Measurements from ENCODE around the gene APOC3.

Gene APOC3

DNA sequence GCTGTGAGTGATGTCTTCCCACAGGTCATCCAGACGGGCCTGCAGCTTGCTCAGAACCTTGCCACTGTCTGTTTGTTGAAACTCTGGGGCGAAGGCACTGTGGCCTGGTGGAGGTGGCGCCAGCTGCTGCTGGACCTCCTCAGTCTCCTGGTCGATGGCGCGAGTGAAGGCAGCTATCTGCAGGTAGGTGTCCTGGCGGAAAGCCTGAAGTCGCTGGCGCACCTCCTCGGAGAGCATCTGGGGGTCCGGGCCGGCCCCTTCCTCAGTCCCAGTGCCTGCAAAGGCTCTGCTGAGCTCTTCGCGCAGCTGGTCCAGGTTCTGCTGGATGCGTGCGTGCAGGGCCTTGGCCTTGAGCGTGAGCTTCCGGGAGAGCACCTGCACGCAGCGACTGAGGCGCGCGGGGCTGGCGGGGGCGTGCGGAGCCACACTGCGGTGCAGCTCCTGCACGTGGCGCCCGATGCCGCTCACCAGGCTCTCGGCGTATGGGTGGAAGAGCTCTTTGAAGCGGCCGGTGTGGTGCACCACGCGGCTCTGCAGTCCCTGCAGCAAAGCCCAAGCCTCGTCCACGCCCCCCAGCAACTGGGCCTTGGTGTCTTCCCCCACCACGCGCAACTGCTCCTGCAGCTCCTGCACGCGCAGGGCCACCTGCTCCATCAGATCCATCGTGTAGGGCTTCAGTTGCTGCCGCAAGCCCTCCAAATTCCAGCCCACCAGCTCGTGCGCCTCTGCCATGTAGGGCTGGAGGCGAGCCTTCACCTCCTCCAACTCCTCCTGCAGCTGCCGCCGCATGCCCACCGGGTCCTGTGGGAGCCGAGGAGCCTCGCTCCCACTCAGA, 39.3 kb upstream of the APOC3 start:
- H3K4me2 ChIP-seq = no peak overlapping the region
- H3K36me3 ChIP-seq = peaks cover 12 to 18% (median 15%) of the 10 kb centered on the region in 11 experiments
- TF ChIP-seq Cebpa-rat (IDR thresholded peaks at IDR 0.05) = no peak
- H3K9me3 ChIP-seq (replicated peaks in 1 of 11) = peaks cover 0 to 4% (median 0%) of the 10 kb centered on the region in 11 experiments; a peak in 1 of 22 replicates
- no peaks in the 10 kb centered on the region for H3K27me3 ChIP-seq
- no peak overlapping the region for H3K27ac ChIP-seq
- H3K4me1 ChIP-seq = peaks cover 19 to 42% (median 25%) of the 10 kb centered on the region in 10 experiments
- H3K9ac ChIP-seq = no peak overlapping the region
- no peak overlapping the region for H3K4me3 ChIP-seq
- H4K20me1 ChIP-seq = peaks cover 0 to 21% (median 2%) of the 10 kb centered on the region in 11 experiments; a peak in 5 of 22 replicates

DNA sequence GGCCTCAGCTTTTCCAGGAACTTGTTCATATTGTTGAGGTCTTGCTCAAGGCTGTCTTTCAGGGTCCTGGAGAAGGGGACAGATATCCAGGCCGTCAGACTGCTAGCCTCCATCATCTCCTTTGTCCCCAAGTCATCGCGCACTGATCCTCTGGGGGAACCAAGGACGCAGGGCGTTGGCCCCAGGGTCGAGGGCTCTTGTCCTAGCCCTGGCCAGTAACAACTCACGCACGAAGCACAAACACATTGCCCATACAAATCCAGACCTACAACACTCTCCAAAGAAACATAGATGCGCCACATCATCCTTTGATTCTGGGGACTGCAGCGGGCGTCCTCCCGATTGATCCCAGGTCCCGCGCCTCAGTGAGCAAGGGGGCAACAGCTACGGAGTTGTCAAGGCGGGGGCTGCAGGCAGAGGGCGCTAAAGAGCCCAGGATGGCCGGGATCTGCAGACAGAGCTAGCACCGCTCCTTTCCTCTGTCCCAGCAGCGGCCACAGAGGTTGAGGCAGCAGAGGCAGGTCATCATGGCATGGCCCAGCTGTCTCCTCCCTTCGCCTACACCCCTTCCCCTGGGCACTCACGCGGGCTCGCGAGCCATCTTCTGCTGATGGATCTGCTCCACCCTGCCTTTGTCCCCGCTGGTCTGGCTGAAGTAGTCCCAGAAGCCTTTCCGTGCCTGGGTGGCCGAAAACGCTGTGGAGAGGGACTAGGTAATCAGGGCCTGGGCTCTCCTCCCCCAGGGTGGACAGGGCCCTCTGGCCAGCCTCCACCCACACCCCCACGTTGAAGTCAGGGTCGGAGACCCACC, 38.5 kb upstream of the APOC3 start:
- Histone ChIP-seq H3K4me2 (peak overlapping the region in 4 of 11 experiments; percentile 4 to 16 (median 10); a peak in 2 of 22 replicates), H3K9ac (no peak overlapping the region), H3K27me3 (no peaks in the 10 kb centered on the region), H3K36me3 (peaks cover 4 to 10% (median 7%) of the 10 kb centered on the region in 11 experiments; a peak in 21 of 22 replicates), H3K27ac (no peak overlapping the region), H3K9me3 (replicated peaks in 1 of 11) (peaks cover 0 to 12% (median 0%) of the 10 kb centered on the region in 11 experiments; a peak in 1 of 22 replicates), H3K4me1 (peaks cover 16 to 35% (median 22%) of the 10 kb centered on the region in 10 experiments), H3K4me3 (no peak overlapping the region), H4K20me1 (peaks cover 0 to 13% (median 0%) of the 10 kb centered on the region in 11 experiments; a peak in 4 of 22 replicates)
- no peak for TF ChIP-seq Cebpa-rat (IDR thresholded peaks at IDR 0.05)

DNA sequence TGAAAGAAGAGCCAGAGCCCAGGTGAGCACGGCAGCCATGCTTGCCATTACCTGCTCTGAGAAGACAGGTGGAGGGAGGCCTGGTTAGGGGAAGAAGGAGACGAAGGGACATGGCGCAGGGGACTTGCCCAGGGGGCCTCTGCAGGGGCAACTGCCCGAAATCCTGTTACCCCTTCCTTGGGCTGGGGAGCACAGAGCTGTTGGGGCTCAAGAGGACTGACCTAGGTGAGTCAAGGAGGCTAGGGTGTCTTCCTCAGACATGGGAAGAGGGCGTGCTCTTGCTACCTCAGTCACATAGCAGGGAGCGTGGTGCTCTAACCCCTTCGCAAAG, 37.9 kb upstream of the APOC3 start, which contains the start of gene APOA5:
TSS of gene APOA5 (minus strand) at position 67 of the 331 bp plus-strand sequence. CDS start at position 48, 19 bp downstream.
- H3K27ac ChIP-seq = no peak within 1 kb of the TSS

DNA sequence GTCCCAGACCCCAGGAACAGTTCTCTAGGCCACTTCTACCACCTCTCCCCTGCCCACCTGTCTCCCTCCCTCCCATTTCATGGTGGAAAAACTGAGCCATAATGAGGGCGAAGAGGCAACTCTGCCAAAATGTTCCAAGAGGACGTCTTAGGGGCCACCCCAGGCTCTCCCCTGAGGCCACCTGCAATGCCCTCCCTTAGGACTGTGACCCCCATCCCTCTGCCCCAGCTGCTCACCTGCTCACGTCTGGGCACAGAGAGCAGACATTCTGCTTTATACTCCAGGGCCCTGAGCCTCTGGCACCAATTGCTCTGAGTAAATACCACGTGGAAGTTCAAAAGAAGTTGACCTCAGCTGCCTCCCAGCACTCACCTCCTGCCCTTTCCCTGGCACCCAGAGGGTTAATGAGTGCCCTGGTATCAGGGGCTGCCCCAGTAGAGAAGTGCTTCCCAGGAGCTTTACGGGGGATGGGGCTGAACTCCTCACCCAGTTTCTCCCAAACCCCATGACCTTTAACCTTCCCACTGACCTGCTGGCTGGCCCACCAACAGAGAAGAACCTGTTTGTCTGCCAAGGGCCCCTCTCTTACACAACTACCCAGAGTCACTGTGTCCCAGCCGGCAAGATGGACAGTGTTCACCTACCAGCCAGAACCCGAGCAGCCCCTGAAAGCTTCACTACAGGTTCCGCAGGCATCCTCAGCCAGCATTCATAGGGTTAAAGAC, 37.4 kb upstream of the APOC3 start:
- Histone ChIP-seq H3K9ac (no peak overlapping the region), H3K9me3 (replicated peaks in 1 of 11) (peaks cover 0 to 12% (median 0%) of the 10 kb centered on the region in 11 experiments; a peak in 1 of 22 replicates), H3K36me3 (no peaks in the 10 kb centered on the region), H3K27ac (no peak overlapping the region), H3K4me1 (peaks cover 6 to 24% (median 11%) of the 10 kb centered on the region in 10 experiments), H3K27me3 (no peaks in the 10 kb centered on the region), H3K4me3 (no peak overlapping the region), H3K4me2 (peak overlapping the region in 2 of 11 experiments; percentile 3 to 30; a peak in 2 of 22 replicates), H4K20me1 (peaks cover 0 to 2% (median 0%) of the 10 kb centered on the region in 11 experiments; a peak in 3 of 22 replicates)
- TF ChIP-seq Cebpa-rat (IDR thresholded peaks at IDR 0.05) = no peak

More for the DNA sequence above, 37.9 kb upstream of the APOC3 start, which contains the start of gene APOA5:
- peaks cover 0 to 12% (median 0%) of the 10 kb centered on the region in 11 experiments; a peak in 1 of 22 replicates for H3K9me3 ChIP-seq (replicated peaks in 1 of 11)
- peaks cover 0 to 4% (median 1%) of the 10 kb centered on the region in 11 experiments; a peak in 10 of 22 replicates for H3K36me3 ChIP-seq
- no peak within 1 kb of the TSS for H3K4me3 ChIP-seq
- H3K27me3 ChIP-seq = no peaks in the 10 kb centered on the region
- TF ChIP-seq Cebpa-rat (IDR thresholded peaks at IDR 0.05) = no peak
- peak within 1 kb of the TSS in 5 of 11 experiments; percentile 3 to 30 (median 7); a peak in 3 of 22 replicates for H3K4me2 ChIP-seq
- H3K4me1 ChIP-seq = peaks cover 10 to 29% (median 16%) of the 10 kb centered on the region in 10 experiments
- no peak within 1 kb of the TSS for H3K9ac ChIP-seq
- peaks cover 0 to 7% (median 0%) of the 10 kb centered on the region in 11 experiments; a peak in 3 of 22 replicates for H4K20me1 ChIP-seq

DNA sequence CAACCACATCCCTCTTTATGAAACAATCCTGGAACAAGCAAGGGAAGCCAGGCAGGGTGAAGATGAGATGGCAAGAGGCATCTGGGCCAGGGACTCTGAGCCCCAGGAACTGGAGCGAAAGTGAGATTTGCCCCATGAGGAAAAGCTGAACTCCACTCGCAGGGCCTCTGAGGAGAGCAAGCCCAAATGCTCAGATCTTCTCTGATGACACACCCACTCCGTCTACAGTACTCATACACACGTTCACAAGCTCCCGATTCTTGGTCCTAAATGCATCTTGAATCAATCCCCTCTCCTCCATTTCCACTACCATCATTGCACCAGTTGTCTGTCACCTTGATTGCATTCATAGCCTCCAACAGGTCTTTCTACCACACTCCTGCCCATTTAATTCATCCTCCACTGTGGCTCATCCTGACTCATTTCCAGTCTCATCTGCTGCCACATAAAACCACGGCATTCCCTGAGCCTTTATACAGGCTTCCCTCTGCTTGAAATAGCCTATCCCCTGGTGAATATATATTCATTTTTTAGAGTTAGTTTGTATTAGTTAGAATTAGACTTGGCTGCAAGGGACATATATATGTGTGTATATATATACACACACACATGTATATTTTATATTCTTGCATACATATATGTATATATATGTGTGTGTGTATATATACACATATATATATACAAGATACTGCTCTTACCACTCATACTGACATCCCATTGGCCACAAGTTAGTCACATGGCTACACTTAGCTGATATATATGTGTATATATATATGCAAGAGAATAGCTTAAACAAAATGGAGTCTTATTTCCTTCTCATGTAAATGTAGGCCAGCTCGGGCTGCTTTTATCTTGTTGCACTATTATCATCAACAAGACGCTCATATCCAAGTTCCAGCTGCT, 36.6 kb upstream of the APOC3 start:
- TF ChIP-seq Cebpa-rat (IDR thresholded peaks at IDR 0.05) = no peak
- Histone ChIP-seq H3K36me3 (no peaks in the 10 kb centered on the region), H3K9ac (no peak overlapping the region), H4K20me1 (no peaks in the 10 kb centered on the region), H3K9me3 (replicated peaks in 1 of 11) (peaks cover 0 to 12% (median 0%) of the 10 kb centered on the region in 11 experiments; a peak in 1 of 22 replicates), H3K4me1 (peaks cover 6 to 23% (median 10%) of the 10 kb centered on the region in 10 experiments), H3K4me3 (no peak overlapping the region), H3K27me3 (no peaks in the 10 kb centered on the region), H3K27ac (no peak overlapping the region), H3K4me2 (peak overlapping the region in 2 of 11 experiments; percentile 3 to 30; a peak in 2 of 22 replicates)

DNA sequence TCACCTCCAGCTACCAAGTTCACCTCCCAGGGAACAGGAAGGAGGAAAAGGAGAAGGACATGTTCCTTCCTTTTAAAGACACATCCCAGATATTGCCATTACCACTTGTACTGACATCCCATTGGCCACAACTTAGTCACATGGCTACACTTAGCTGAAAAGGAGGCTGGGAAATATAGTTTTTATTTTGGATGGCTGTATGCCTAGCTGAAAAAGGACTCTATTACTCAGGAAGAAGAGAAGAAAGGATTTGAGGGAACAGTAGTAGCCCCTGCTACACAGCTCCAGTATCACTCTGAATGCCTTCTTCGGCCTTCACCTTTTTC, 36.0 kb upstream of the APOC3 start:
- no peaks in the 10 kb centered on the region for H3K36me3 ChIP-seq
- H3K9me3 ChIP-seq (replicated peaks in 1 of 11) = peaks cover 0 to 12% (median 0%) of the 10 kb centered on the region in 11 experiments; a peak in 1 of 22 replicates
- H3K4me3 ChIP-seq = no peak overlapping the region
- no peak for TF ChIP-seq Cebpa-rat (IDR thresholded peaks at IDR 0.05)
- no peak overlapping the region for H3K4me2 ChIP-seq
- peaks cover 0 to 17% (median 4%) of the 10 kb centered on the region in 10 experiments; a peak in 17 of 20 replicates for H3K4me1 ChIP-seq
- no peak overlapping the region for H3K9ac ChIP-seq
- H3K27me3 ChIP-seq = no peaks in the 10 kb centered on the region
- H4K20me1 ChIP-seq = no peaks in the 10 kb centered on the region
- H3K27ac ChIP-seq = no peak overlapping the region

DNA sequence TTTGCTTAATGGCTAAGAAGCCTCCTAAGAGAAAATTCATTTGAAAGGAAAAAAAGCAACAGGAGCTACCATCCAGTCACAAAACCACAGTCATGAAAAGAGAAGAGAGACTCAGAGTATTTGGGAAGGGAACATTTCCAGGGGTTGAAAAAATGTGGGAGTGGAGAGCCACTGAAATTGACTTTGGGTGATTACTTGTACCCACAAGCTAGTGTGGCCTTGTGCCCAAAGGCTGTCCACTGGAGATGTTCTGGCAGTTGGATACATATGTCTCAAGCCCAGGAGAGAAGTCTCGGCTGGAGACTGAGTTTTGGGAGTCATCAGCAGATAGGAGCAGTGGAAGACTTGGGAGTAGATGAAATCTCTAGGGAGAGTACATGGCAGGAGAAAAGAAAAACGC, 34.9 kb upstream of the APOC3 start:
- H3K9me3 ChIP-seq (replicated peaks in 1 of 11) = peaks cover 0 to 12% (median 0%) of the 10 kb centered on the region in 11 experiments; a peak in 1 of 22 replicates
- no peaks in the 10 kb centered on the region for H3K36me3 ChIP-seq
- no peaks in the 10 kb centered on the region for H4K20me1 ChIP-seq
- H3K4me2 ChIP-seq = no peak overlapping the region
- no peak overlapping the region for H3K4me3 ChIP-seq
- peaks cover 0 to 15% (median 0%) of the 10 kb centered on the region in 10 experiments; a peak in 6 of 20 replicates for H3K4me1 ChIP-seq
- H3K27ac ChIP-seq = no peak overlapping the region
- H3K9ac ChIP-seq = no peak overlapping the region
- H3K27me3 ChIP-seq = no peaks in the 10 kb centered on the region
- no peak for TF ChIP-seq Cebpa-rat (IDR thresholded peaks at IDR 0.05)

Measured in BLaER1 treated with 17β-estradiol and CSF1 and Interleukin-3, amounts not matched to agents 10 nM and 100 nM (cell line).